Transverse colon (tissue), 4 donors: ENCODE results near the gene FXN. TPM values are rescaled to one million over a fixed set of nuclear protein-coding genes. Genes with fewer than 3 reads are reported as not detected.

ENCODE experiments used
- DNase-seq: peaks from one replicate; pipeline ENCODE4 v3.0.0-alpha.2; 2019
- H3K27ac ChIP-seq, 4 donors: fragments of 200-600 bp; sonication (generic); 2 replicates each; pipeline ENCODE4 v1.5.1; 2016 to 2018; ENCODE audit warnings: inconsistent platforms in 4 of 4
- H3K27me3 ChIP-seq: fragments of 200-600 bp; sonication (generic); 2 replicates; pipeline ENCODE4 v1.5.1; 2017; ENCODE audit warnings: inconsistent platforms
- H3K36me3 ChIP-seq, 4 donors: fragments of 200-600 bp; sonication (generic); 2 replicates each; pipeline ENCODE4 v1.5.1; 2017 to 2019; ENCODE audit warnings: inconsistent platforms in 4 of 4
- H3K4me1 ChIP-seq, 4 donors: fragments of 200-600 bp; sonication (generic); 2 replicates each; pipeline ENCODE4 v1.5.1; 2017 to 2020; ENCODE audit warnings: inconsistent platforms in 4 of 4
- H3K4me3 ChIP-seq, 4 donors: fragments of 200-600 bp; sonication (generic); 1 replicate in 1 of 4; 2 replicates in 3 of 4; pipeline versions ENCODE4 v1.5.1 to v1.6.1; 2017 to 2019; ENCODE audit warnings: inconsistent platforms in 4 of 4
- H3K9me3 ChIP-seq, 2 donors: fragments of 200-600 bp; sonication (generic); 2 replicates each; pipeline ENCODE4 v1.5.1; 2017 to 2019; ENCODE audit warnings: inconsistent platforms in 2 of 2
- EP300 ChIP-seq: sonication (generic); formaldehyde crosslinking; IDR thresholded peaks from one replicate; pipeline ENCODE4 v1.6.1; 2017; ENCODE audit warnings: antibody characterized with exemption, low read depth
- POLR2A ChIP-seq: fragments of 450-650 bp; IDR thresholded peaks from one replicate; pipeline ENCODE4 v1.6.1; 2016; ENCODE audit warnings: antibody characterized with exemption, mild to moderate bottlenecking, moderate library complexity
- POLR2AphosphoS5 ChIP-seq, 3 donors: sonication (generic); formaldehyde crosslinking; IDR thresholded peaks; one replicate each; pipeline ENCODE4 v1.6.1; 2016; ENCODE audit warnings: antibody characterized with exemption in 3 of 3
- WGBS, 2 donors: methylation state at CpG; one replicate each; pipeline ENCODE4 v1.1.5; 2018; ENCODE audit warnings: low coverage in 1 of 2; 5-methylcytosine and 5-hydroxymethylcytosine counted together
- in situ Hi-C, 4 donors: fragments of 200-750 bp; cut with MboI; loops; one replicate each; pipeline versions ENCODE4 v1.15.0 to v1.15.1; 2017; ENCODE audit warnings: low sequenced_read_pairs in 3 of 4, low pct_ligation_motif_present in 1 of 4, low pct_unique_long_range_greater_than_20kb in 1 of 4
- intact Hi-C: fragments of 100-400 bp; cut with DNase I; formaldehyde crosslinking; loops from one replicate; pipeline ENCODE4 v1.15.1; 2023; ENCODE audit warnings: low total_unique reads
- total RNA-seq, 4 donors: library from RNA; depleted of rRNA; stranded (reverse); fragments of >200 nt; gene quantifications; one replicate each; pipeline ENCODE4 v1.1.0, GENCODE V29; 2016
- TF ChIP-seq, protein P1 (sequence below), 5 experiments: fragments of 200-600 bp in 3 of 5; fragments of 450-650 bp in 2 of 5; sonication (generic) in 3 of 5; IDR thresholded peaks; 1 replicate in 2 of 5; 2 replicates in 3 of 5; pipeline ENCODE4 v1.5.1; 2016 to 2017; ENCODE audit warnings: antibody characterized with exemption in 5 of 5, inconsistent platforms in 3 of 5, mild to moderate bottlenecking in 2 of 5, moderate library complexity in 1 of 5

Gene FXN
- total RNA-seq, 4 donors from 2014 or later = 2.0 to 5.5 (median 3.5) TPM

DNA sequence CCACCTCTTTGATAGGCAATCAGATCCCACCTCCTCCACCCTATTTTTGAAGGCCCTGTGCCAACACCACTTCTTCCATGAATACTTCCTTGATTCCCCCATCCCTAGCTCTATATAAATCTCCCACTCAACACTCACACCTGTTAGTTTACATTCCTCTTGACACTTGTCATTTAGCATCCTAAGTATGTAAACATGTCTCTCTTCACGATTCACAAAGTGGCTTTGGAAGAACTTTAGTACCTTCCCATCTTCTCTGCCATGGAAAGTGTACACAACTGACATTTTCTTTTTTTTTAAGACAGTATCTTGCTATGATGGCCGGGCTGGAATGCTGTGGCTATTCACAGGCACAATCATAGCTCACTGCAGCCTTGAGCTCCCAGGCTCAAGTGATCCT, 1.5 kb upstream of the FXN start:
- Histone ChIP-seq H3K27me3 (no peaks in the 10 kb centered on the region), H3K27ac (no peak overlapping the region), H3K36me3 (no peaks in the 10 kb centered on the region), H3K9me3 (no peaks in the 10 kb centered on the region), H3K4me3 (no peak overlapping the region), H3K4me1 (peaks cover 0 to 11% (median 8%) of the 10 kb centered on the region in 4 donors)
- intact Hi-C loops (no loop called here), in situ Hi-C loops (no loop called here)
- TF ChIP-seq POLR2AphosphoS5 (IDR thresholded peaks at IDR 0.05) (no peak), EP300 (no peak), POLR2A (no peak)
- TF ChIP-seq, protein P1, sequence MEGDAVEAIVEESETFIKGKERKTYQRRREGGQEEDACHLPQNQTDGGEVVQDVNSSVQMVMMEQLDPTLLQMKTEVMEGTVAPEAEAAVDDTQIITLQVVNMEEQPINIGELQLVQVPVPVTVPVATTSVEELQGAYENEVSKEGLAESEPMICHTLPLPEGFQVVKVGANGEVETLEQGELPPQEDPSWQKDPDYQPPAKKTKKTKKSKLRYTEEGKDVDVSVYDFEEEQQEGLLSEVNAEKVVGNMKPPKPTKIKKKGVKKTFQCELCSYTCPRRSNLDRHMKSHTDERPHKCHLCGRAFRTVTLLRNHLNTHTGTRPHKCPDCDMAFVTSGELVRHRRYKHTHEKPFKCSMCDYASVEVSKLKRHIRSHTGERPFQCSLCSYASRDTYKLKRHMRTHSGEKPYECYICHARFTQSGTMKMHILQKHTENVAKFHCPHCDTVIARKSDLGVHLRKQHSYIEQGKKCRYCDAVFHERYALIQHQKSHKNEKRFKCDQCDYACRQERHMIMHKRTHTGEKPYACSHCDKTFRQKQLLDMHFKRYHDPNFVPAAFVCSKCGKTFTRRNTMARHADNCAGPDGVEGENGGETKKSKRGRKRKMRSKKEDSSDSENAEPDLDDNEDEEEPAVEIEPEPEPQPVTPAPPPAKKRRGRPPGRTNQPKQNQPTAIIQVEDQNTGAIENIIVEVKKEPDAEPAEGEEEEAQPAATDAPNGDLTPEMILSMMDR (IDR thresholded peaks at IDR 0.05) = no peak
- WGBS, 2 donors = 48 to 54% methylated on average over 2 of the region's 2 CpGs
- DNase-seq = no peak

DNA sequence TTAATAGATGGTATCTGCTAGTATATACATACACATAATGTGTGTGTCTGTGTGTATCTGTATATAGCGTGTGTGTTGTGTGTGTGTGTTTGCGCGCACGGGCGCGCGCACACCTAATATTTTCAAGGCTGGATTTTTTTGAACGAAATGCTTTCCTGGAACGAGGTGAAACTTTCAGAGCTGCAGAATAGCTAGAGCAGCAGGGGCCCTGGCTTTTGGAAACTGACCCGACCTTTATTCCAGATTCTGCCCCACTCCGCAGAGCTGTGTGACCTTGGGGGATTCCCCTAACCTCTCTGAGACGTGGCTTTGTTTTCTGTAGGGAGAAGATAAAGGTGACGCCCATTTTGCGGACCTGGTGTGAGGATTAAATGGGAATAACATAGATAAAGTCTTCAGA, 757 bp downstream of the FXN start:
- TF ChIP-seq POLR2A (no peak), EP300 (no peak), POLR2AphosphoS5 (IDR thresholded peaks at IDR 0.05) (no peak)
- TF ChIP-seq, protein P1 (IDR thresholded peaks at IDR 0.05) = no peak
- Histone ChIP-seq H3K4me1 (peaks cover 0 to 11% (median 8%) of the 10 kb centered on the region in 4 donors), H3K27ac (peak overlapping the region; percentile 83 to 93 (median 88)), H3K4me3 (peak overlapping the region; percentile 60 to 73 (median 66)), H3K9me3 (no peaks in the 10 kb centered on the region), H3K27me3 (no peaks in the 10 kb centered on the region), H3K36me3 (no peaks in the 10 kb centered on the region)
- in situ Hi-C loops = no loop called here
- peak; percentile 13 for DNase-seq
- intact Hi-C loops = no loop called here
- WGBS, 2 donors = 2 to 16% methylated on average over 5 to 14 of the region's 14 CpGs

DNA sequence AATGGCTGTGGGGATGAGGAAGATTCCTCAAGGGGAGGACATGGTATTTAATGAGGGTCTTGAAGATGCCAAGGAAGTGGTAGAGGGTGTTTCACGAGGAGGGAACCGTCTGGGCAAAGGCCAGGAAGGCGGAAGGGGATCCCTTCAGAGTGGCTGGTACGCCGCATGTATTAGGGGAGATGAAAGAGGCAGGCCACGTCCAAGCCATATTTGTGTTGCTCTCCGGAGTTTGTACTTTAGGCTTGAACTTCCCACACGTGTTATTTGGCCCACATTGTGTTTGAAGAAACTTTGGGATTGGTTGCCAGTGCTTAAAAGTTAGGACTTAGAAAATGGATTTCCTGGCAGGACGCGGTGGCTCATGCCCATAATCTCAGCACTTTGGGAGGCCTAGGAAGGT, 1.2 kb downstream of the FXN start:
- Histone ChIP-seq H3K4me1 (peaks cover 0 to 11% (median 8%) of the 10 kb centered on the region in 4 donors), H3K27me3 (no peaks in the 10 kb centered on the region), H3K9me3 (no peaks in the 10 kb centered on the region), H3K4me3 (peak overlapping the region in 2 of 4 donors; percentile 67 to 73), H3K36me3 (no peaks in the 10 kb centered on the region), H3K27ac (peak overlapping the region; percentile 83 to 93 (median 88))
- TF ChIP-seq POLR2AphosphoS5 (IDR thresholded peaks at IDR 0.05) = no peak
- TF ChIP-seq POLR2A = no peak
- TF ChIP-seq, protein P1 (IDR thresholded peaks at IDR 0.05) = no peak
- no peak for TF ChIP-seq EP300
- in situ Hi-C loops = no loop called here
- WGBS, 2 donors = 62 to 74% methylated on average over 8 to 10 of the region's 10 CpGs
- no peak for DNase-seq
- intact Hi-C loops = no loop called here

DNA sequence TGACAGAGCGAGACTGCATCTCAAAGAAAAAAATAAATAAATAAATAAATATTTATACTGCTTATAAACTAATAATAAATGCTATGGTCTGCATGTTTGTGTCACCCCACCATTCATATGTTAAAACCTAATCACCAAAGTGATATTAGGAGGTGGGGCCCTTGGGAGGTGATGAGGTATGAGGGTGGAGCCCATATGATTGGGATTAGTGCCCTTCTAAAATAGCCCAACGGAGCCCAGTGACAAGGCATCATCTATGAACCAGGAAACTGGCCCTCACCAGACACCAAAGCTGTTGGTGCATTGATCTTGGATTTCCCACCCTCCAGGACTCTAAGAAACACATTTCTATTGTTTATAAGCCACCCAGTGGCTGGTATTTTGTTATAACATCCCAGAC, 5.1 kb downstream of the FXN start:
- WGBS, 2 donors = 90% methylated on average over 2 of the region's 2 CpGs; no CpG with 5 or more reads in 1 of the 2 donors
- no peak overlapping the region for H3K4me3 ChIP-seq
- no peak for DNase-seq
- H3K4me1 ChIP-seq = peaks cover 0 to 15% (median 9%) of the 10 kb centered on the region in 4 donors
- H3K9me3 ChIP-seq = no peaks in the 10 kb centered on the region
- in situ Hi-C loops (no loop called here), intact Hi-C loops (no loop called here)
- TF ChIP-seq, protein P1 (IDR thresholded peaks at IDR 0.05) = no peak
- TF ChIP-seq POLR2A = no peak
- no peak for TF ChIP-seq POLR2AphosphoS5 (IDR thresholded peaks at IDR 0.05)
- no peak for TF ChIP-seq EP300
- H3K27me3 ChIP-seq = no peaks in the 10 kb centered on the region
- no peaks in the 10 kb centered on the region for H3K36me3 ChIP-seq
- no peak overlapping the region for H3K27ac ChIP-seq
